NCI-H345 (cell line): ENCODE data around the gene RAB34.
"Not testable (repeated sequence)": the region's sequence is repeated elsewhere in the genome, so short reads cannot be mapped to it uniquely, and the experiment has no call there.

ENCODE experiments used
- DNase-seq: peaks from one replicate; lab custom pipeline; 2025; lab: John Stamatoyannopoulos, UW

The RAB34 gene

GRCh38 chr17:28726627-28727491, 9.2 kb upstream of the RAB34 start:
- peak; percentile 97 for DNase-seq

- DNase-seq, result peak; percentile 80
These were observed 8.6 kb upstream of the RAB34 start, which contains the start of gene TLCD1 for GRCh38 chr17:28726226-28726626. Gene TLCD1, minus strand, starts transcription at chr17:28726233. Its CDS starts 136 bp downstream, at chr17:28726097.

DNA sequence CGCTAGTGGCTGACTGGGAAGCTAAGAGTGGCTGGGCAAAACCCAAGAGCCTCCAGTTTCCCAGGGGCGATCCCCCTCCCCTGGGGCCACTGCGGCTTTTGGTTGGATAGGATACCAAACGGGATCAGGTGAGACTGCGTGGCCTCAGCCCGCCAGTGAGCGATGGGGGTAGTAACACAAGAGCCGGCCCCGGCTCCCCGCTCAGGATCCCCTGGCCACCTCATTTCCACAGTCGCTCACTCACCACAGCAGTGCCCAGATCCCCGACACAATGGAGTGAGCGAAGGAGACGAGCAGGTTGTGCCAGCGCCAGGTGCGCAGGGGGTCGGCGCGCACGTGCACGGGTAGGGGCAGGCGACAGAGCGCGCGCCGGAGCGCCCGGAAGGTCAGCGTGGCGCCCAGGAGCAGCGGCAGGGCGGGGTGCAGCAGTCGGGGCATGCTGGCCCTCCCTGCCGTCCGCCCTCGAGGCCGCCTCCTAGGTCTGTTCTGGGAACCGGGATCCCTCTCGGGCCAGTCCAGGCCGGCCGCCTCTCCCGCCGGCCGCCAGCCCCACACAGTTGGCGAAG, 8.1 kb upstream of the RAB34 start:
- peak; percentile 80 for DNase-seq

GRCh38 chr17:28725166-28725659, 7.5 kb upstream of the RAB34 start:
- no peak for DNase-seq

DNA sequence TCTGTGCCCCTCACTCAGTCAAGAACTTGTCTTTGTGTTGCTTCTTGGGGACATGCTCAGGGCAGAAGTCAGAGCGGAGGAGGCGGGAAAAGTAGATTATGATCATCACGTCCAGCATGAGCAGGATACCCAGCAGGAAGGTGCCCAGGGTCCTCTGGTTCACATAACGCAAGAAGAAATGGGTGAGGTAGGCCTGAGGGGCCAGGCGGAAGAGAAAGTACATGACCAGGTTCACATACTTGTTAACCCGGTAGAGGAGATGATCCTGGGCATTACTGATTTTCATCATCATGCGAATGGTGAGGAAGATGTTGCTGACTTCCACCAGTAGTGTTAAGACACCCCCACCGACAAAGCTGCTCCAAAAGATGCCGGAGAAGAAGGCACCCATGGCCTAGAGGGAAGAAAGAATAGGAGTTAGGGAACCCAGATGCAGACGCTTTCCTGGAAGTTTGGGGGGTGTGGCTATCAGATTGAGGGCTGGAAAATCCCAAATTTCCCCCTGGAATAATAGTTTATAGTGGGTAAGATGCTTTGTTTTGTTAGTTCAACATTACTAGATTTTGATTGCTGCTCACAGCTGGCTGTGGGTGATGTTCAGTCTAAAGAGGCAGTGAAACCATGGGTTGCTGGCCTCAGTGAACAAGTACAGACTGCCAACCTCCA, 7.0 kb upstream of the RAB34 start:
- no peak for DNase-seq

- not testable (repeated sequence) for DNase-seq
These were observed 6.3 kb upstream of the RAB34 start for GRCh38 chr17:28723836-28724499.

GRCh38 chr17:28723159-28723835, 5.6 kb upstream of the RAB34 start:
- no peak for DNase-seq

GRCh38 chr17:28722417-28723158, 4.9 kb upstream of the RAB34 start:
- no peak for DNase-seq

- DNase-seq, result not testable (repeated sequence)
These were observed 3.3 kb upstream of the RAB34 start for GRCh38 chr17:28720997-28721329.

DNA sequence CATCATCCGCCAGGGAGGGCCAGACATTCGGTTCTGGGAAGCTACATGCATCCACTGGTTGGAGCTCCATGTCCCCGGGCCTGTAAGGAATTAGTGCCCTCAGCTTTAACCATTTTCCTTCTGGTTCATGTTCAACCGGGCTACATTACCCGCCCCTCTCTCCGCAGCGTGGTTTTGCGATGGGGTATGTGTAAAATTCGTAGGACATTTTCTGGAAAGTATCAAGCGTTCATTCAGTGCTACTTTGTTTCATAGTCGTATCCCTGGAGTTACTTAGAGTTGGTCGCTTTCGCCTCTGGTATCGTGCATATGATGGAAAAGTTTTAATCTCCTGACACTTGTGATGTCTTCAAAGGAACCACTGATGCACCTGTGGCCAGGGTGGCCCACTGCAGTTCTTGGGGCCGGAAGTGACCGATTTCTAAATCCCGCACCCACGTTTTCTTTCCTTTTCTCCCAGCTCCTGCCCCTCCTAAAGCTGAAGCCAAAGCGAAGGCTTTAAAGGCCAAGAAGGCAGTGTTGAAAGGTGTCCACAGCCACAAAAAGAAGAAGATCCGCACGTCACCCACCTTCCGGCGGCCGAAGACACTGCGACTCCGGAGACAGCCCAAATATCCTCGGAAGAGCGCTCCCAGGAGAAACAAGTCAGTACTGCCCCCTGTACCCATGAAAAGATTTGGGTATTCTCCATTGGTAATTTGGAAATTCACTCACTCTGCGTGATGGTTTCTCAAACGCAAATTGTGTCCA, 2.8 kb upstream of the RAB34 start:
- no peak for DNase-seq

DNA sequence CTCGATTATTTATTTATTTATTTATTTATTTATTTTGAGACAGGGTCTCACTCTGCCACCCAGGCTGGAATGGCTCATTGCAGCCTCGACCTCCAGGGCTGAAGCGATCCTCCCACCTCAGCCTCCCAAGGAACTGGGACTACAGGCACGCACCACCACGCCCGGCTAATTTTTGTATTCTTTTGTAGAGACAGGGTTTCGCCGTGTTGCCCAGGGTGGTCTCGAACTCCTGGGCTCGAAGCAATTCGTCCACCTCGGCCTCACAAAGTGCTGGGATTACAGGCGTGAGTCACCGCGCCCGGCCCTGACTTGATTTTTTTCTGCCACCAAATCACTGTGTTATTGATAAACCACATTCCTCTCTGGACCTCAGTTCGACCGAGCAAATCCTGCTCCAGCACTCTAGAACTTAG, 1.4 kb upstream of the RAB34 start:
- no peak for DNase-seq

DNA sequence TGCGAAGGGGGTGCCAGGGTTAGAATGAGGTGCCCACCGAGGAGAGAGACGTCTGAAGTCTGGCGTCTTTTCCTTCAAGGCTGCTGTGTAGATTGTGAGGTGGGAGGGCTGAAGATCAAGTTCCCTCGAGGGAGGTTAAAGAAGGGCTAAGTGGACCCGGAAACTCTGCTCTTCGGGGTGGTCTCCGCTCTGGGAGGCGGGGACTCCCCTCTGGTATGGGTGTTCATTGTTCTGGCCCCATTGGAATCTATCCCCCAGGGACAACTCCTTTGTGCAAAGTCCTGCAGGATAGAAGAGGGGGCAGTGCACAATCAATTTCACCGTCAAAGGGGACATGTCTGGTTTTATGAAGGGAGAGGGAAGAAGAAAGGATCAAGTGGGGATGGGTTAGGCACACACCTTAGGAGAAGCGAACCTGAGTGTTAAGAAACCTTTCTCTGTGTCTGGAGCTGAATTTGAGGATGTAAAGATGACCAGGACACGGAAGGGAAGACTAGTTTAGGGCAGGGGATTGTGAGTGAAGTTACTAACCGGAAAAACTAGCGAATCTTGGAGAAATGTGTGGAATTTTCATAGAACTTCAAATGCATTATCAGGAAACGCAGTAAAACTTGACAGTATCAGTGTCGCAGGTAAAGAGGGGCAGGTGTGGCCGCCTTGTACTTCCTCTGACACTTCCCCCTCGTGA, 809 bp upstream of the RAB34 start:
- no peak for DNase-seq

GRCh38 chr17:28716740-28717577, 709 bp downstream of the RAB34 start:
- DNase-seq, result no peak

DNA sequence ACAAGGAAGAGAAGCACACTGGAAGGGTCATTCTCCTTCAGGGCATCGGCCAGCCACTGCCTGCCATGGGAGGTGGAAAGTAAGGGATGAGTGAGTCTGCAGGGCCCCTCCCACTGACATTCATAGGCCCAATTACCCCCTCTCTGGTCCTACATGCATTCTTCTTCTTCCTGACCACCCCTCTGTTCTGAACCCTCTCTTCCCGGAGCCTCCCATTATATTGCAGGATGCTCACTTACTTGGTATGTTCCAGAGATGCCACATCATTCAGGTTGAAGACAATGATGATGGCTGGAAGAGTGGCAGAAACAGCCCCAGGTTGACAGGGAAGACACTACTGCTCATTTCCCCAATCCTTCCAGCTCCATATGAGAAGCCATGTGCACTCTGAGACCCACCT, 2.5 kb downstream of the RAB34 start:
- no peak for DNase-seq

DNA sequence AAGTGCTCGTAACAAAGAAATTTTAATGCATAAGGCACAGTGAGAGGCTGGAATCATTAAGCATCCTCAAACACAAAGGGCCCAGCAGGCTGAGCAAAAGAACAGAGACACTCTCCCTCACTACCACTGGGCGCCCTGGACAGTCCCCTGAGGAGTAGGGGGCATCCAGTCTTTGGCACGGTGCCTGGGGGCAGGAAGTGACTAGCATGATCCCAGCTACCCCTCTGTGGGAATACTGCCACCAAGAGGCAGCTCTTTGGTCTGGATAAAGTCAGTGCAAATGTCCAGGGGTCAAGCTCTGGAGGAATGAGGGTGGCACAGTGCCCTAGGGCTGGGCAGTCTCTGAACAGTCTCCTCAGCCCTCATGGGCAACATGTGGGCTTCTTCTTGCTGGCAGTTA, 3.4 kb downstream of the RAB34 start:
- no peak for DNase-seq

- no peak for DNase-seq
These were observed 4.8 kb downstream of the RAB34 start for GRCh38 chr17:28712705-28713415.

- peak; percentile 70 for DNase-seq
These were observed 5.5 kb downstream of the RAB34 start for GRCh38 chr17:28712032-28712704.

DNA sequence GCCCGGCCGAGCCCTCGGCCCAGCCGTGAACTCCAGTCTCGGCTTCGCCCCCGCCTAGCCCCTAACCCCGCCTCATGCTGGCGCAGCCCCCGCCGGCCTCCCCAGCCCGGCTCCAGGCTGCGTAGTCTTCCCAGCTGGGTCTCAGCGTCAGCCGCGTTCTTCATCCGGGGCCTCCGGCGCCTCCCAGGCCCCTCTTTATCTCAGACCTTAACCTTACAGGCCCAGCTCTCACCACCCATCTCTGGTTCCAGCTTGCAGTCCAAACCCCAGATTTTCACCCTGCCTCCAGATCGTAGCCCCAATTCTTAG, 6.0 kb downstream of the RAB34 start, which contains the start of gene PROCA1:
PROCA1 (minus strand) TSS at position 166 of the 309 bp plus-strand sequence. CDS start 228 bp downstream, outside the sequence.
- DNase-seq, result peak; percentile 73
